GM12873 (cell line): Measurements from ENCODE around the gene ESRRB.
A peak's percentile ranks its signal among the peaks of the same experiment; 100 is the strongest.

Source experiments
- CTCF ChIP-seq: IDR thresholded peaks from 2 replicates; pipeline ENCODE4 v1.5.1; 2012; ENCODE audit warnings: low read depth, mild to moderate bottlenecking, moderate library complexity, low read length, control low read depth; ENCODE audit not compliant: insufficient read depth; ENCODE audit errors: missing control alignments

Gene ESRRB

GRCh38 chr14:76489667-76490066 is 113.7 kb downstream of the ESRRB start:
- no peak for TF ChIP-seq CTCF

- TF ChIP-seq CTCF, result no peak
Measured at GRCh38 chr14:76490111-76490510, 114.2 kb downstream of the ESRRB start.

DNA sequence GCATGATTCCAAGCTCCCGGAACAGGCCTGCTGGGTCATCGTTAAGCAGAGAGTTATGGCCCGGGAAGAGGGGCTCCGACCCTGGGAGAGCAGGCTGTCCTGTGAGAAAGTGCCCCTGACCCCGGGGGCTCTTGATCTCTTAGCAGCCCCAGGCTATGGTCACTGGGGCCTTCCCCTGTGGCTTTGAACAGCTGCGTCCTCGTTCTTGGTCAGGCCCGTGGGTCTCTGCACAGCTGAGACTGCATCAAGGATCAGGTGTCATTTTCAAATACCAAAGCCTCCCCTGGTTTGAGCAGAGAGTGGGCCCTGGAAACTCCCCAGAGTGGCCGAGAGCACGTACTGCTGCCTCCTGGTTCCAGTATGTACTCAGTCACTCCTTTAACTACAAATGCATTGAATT is 114.8 kb downstream of the ESRRB start:
- TF ChIP-seq CTCF, result no peak

DNA sequence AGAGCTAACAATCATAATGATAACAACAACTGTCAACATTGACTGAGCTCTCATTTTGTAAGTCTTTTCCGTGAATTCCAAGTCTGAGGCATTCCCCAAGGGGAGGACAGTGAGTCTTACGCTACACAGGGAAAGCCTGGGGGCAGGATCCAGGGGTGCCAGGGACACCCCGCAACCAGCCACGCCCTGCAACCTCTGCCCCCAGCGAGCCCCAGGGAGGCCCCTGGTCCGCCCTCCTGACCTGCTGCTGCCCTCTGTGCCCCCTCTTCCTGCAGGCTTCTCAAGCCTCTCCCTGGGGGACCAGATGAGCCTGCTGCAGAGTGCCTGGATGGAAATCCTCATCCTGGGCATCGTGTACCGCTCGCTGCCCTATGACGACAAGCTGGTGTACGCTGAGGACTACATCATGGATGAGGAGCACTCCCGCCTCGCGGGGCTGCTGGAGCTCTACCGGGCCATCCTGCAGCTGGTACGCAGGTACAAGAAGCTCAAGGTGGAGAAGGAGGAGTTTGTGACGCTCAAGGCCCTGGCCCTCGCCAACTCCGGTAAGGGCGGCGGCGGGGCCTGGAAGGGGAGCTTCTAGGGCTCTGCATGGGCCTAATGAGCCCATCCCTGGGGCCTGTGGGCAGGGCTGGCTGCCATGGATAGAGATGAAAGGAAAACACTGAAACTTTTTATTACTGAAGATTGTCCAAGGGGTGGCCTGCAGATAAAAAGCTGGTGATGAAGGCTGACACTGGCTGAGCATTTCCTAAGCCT is 115.4 kb downstream of the ESRRB start:
- TF ChIP-seq CTCF, result no peak

GRCh38 chr14:76495983-76496382 is 120.0 kb downstream of the ESRRB start:
- no peak for TF ChIP-seq CTCF

- no peak for TF ChIP-seq CTCF
Measured at GRCh38 chr14:76496595-76496994, 120.7 kb downstream of the ESRRB start.

DNA sequence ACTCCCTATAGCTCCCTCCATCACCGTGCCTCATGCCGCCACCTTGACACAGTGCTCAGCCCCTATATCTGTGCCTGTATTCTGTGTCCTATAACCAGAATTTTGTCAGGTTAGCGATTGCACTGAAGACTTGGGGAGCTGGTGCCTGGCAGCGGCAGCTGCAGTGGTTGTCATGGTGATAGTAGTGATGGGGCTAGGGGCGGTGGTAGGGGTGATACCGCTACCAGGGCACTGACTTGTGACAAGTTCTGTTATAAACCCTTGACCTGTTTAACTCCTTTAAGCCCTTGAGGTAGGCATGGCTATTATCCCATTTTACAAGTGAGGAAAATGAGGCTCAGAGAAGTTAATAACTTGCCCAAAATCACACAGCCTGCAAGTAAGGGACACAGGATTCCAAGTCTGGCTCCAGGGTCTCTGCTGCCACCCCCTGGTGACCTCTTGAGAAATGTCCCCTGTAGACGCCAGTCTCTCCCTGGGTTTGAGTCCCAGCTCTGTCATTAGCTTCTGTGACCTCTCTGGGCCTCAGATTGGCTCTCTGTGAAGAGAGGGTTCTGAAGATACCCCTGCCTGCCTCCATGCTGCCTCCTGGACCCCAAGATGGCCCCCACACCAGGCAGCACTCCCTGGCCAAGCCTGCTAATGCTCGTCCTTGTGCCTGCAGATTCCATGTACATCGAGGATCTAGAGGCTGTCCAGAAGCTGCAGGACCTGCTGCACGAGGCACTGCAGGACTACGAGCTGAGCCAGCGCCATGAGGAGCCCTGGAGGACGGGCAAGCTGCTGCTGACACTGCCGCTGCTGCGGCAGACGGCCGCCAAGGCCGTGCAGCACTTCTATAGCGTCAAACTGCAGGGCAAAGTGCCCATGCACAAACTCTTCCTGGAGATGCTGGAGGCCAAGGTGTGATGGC is 121.9 kb downstream of the ESRRB start:
- peak; percentile 39 for TF ChIP-seq CTCF
